Ureter (tissue), 1 donor: Measurements from ENCODE around the gene HACL1. TPM values are rescaled to one million over a fixed set of nuclear protein-coding genes. Genes with fewer than 3 reads are reported as not detected.
"Not testable (repeated sequence)": the region's sequence is repeated elsewhere in the genome, so short reads cannot be mapped to it uniquely, and the experiment has no call there.

Source experiments
- DNase-seq: peaks from one replicate; pipeline ENCODE4 v3.0.0-alpha.2; 2020; ENCODE audit warnings: low spot score
- total RNA-seq: library from RNA; stranded (reverse); gene quantifications from one replicate; pipeline ENCODE4 v1.2.4, GENCODE V29; 2023
- donor health status: DM: yes; HTN: yes; CAD: no.

HACL1 gene
- total RNA-seq, 1 donor from 2014 or later = 35.0 TPM

DNA sequence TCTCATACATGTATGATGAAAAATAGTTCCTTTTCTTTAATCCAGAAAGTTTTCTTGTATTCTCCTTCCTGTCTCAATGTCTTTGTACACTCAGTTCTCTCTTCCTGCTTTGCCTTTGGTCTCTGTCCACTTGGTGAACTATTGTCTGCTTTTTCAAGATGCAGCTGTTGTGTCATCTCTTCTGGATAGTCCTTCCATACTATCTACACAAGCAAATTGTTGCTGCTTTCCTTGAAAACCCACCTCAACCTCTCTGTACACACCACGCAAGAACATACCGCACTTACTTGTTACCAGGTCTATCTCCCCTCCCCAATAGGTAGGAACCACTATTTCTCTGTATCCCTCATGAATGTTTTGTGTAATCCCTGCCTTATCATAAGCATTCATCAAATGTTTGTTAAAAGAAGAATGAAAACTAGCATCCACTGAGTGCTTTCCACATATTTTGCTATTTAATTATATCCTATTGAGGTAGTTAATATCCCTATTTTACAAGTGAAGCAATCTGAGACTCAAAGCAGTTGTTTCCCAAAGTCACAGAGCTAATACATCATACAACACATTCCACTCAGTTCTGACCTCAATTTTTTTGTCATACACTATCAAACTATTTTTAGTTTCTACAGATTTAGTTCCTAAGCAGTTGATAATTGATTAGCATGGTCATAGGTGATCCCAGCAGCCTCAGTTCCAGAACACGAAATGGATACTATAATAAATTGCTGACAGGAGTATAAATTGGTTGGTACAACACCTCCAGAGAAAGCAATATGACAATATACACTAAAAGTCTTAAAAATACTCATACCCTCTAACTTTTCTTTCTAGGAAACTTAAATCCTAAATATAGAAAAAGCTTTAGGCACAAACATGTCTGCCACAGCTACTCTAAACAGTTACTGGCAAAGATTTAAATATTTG lies 19.6 kb downstream of the HACL1 start:
- no peak for DNase-seq

DNA sequence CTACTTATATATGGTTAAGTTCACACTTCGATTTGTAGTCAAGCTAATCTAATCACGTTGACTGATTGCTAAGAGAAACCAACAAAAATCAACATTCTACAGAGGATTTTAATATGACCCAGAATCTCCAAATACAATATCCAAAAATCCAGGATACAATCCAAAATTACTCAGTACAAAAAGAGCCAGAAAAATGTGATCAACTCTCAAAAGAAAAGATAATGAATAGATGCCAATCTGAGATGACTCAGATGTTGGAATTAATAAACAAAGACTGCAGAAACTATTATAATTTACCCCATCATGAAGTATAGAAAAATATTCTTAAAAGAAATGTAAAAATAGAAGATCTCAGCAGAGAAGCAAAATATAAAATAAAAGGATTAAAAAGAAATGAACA lies 22.3 kb downstream of the HACL1 start:
- DNase-seq = no peak

DNA sequence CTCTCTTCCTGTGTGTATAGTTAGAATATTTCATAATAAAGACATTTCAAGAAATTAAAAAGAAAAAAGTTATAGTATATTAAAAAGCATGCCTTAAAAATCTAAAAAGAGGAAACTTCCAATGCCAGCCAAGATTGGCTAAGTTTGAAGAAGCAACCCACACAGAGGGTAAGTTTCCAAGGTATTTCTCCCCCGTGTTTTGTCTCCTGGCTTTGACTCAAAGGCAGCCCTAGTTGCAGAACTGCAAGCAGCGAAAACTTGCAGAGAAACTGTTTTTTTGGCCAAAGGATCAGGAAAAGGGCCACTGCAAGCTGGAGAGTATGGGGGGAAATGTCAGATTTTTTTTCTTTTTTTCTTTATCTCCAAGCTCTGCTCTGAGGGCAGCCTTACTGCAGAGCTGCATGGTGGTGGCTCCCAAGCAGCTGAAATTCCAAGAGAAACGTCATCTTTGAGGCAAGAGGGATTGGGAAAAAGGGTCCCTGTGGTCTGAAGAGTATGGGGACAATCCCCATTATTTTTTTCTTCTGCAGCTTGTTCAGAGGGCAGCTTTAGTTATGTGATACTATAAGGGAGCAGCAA lies 23.0 kb downstream of the HACL1 start:
- DNase-seq = no peak

DNA sequence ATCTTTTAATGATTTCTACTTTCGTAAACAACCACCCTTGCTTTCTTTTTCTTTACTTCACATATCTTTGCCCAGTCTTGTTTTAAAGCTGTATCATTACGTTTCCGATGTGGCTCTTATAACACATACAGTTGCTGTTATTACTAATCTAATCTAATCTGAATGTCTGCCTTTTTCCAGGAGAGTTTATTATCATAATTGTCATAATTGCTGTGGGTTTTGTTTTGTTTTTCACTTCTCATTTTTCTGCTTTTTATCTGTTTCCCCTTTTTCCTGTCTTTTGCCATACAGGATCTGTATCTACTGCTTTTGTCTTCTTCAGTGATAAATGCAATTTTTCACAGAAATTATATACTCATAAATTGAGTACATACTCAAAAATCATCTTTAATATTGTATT lies 24.9 kb downstream of the HACL1 start:
- DNase-seq = no peak

DNA sequence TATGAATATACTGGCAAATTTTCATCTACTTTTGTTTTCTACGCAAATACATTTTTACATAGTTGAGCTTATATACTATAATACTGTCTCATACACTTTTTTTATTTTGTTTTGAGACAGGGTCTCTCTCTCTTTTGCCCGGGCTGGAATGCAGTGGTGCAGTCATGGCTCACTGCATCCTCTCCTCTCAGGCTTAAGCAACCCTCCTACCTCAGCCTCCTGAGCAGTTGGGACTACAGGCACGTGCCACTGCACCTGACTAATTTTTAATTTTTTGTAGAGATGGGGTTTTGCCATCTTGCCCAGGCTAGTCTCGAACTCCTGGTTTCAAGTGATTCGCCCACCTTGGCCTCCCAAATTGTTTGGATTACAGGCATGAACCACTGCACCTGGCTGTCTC lies 25.9 kb downstream of the HACL1 start:
- DNase-seq = no peak

DNA sequence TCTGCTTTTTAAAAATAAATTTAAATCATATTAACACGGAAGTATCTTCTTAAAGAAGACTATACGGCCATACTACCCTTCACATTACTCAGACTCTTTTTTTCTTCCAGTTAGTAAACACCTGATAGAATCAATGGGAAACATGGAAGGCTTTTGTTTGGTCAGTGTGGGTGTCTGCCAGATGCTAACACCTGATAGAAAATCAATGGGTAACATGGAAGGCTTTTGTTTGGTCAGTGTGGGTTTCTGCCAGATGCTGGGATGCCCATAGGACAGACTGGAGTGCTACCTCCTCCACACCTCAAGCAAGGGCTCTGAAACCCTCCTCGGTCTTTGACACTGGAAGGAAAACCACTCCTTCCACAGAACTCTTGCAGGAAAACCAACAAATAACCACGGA lies 29.2 kb downstream of the HACL1 start:
- DNase-seq = no peak

DNA sequence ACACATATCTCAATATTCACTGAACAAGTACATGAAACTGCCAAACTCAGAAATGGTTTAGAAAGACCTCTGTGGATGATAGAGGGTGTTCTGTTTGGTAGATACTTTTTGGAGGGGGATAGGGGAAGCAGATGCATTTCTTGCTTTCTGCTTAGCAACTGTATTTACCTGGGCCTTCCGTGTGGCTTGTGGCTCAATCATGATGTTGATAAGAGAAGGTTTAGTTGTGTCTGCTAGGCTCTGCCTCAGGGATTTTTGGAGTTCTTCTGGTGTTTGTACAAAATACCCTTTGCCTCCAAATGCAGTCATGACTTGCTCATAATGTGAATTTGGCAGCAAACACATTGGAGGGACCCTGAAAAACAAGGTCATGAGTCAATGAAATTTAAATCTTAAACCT lies 38.2 kb downstream of the HACL1 start:
- DNase-seq = no peak

DNA sequence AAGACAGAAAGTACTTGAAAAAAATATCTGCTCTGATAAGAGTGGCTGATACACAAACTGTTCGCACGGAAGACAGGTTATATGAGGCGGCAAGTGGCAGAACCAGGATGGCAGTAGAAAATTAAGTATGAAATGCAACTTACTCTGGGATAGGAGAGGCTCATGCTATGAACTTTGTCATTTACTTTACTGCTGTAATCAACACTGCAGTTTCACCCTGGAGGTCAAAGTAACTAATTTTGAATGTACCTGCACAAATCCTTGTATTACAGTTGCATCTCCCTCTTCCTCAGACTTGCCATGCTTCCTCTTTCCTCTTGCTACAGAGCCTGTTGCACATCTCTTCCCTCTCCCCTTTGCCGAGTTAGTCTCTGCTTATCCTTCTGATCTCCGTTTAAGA lies 38.8 kb downstream of the HACL1 start:
- no peak for DNase-seq

DNA sequence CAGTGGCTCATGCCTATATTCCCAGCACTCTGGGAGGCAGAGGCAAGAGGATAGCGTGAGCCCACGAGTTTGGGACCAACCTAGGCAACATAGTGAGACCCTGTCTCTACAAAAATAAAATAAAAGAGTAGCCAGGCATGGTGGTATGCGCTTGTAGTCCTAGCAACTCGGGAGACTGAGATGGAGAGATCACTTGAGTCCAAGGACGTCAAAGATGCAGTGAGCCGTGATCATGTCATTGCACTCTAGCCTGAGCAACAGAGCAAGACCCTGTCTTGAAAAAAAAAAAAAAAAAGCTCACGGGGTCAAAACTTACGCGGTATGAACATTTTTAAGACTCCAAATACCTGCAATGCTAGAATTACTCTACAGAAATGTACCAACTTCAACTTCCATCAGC lies 42.8 kb downstream of the HACL1 start:
- DNase-seq = no peak

DNA sequence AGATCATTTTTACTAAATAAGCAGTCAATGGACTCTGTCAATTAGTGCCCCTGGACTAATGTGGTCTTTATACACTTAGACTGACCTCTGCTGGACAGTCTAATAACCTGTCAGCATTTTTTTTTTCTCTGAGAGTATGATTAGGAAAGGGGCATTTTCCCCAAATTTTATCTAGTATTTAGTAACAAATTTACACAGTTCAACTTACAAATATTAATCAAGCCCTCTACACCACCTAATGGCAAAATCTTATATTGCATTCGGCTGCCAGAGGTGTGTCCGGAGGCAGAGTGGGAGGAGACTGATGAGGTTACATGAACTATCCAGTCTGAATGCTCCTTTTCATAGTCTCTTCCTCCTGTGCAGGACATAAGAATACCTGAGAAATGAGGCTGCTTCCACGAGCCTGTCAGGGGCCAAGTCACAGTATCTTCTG lies 43.8 kb downstream of the HACL1 start:
- DNase-seq = peak; percentile 71

DNA sequence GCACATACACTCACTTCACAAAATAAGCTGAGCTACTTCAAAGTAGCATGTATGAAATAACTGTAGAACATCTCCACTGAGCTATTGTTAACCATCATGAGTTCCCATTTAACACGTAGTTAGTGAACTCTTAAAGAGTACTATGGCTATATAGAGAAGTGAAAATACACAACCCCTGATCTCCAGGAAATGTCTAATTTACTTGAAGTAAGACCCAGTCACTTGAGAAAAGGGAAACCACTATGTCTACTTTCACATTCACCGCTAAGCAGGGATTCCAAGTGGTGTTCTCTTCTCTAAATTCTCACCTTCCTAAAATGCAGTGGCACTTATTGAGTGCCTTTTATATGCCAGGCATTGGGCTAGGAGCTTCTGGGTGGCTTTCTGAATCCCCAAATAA lies 44.9 kb downstream of the HACL1 start:
- no peak for DNase-seq

DNA sequence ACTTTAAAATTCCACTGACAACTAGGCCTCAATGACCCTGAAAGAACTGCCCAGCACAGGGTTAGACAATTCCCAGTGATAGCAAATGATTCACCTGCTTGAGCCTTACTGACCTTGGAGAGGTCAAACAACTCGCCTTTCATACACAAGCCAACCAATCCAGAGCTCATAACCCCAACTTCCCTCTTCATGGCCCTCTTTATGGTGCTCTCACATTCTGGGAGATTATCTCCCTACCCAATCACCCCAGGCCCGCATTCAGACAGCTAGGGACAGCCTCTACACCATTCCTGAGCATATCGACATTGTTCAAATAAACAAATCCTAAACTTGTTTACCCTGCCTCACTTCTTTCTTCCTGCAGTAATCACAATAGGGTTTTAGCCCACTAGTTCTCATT lies 47.6 kb downstream of the HACL1 start:
- DNase-seq = no peak

DNA sequence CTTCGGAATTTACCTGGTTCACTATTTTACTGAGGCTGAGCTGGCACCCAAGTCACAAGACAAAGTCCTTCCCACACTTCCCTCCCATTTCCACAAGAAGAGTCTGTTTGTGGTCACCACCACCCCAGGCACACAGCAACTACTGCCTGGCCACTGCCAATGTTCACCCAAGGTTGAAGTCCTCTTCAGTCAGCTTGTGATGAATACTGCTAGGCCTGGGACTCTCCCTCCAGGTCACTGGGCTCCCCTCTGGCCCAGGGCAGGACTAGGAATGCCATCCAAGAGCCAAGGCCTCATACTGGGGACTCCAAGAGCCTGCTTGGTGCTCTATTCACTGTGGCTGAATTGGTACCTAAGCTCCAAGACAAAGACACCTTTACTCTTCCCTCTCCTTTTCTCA lies 49.5 kb downstream of the HACL1 start:
- no peak for DNase-seq

DNA sequence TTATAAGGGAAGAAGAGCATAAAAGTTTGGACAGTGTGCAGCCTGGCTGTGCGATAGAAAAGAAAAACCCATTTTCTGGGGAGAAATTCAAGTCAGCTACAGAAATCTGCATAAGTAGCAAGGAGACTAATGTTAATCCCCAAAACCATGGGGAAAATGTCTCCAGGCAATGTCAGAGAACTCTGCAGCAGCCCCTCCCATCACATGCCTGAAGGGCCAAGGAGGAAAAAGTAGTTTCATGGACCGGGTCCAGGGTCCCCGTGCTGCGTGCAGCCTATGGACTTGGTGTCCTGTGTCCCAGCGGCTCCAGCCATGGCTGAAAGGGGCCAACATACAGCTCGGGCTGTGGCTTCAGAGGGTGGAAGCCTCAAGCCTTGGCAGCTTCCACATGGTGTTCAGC lies 51.5 kb downstream of the HACL1 start:
- DNase-seq = no peak

DNA sequence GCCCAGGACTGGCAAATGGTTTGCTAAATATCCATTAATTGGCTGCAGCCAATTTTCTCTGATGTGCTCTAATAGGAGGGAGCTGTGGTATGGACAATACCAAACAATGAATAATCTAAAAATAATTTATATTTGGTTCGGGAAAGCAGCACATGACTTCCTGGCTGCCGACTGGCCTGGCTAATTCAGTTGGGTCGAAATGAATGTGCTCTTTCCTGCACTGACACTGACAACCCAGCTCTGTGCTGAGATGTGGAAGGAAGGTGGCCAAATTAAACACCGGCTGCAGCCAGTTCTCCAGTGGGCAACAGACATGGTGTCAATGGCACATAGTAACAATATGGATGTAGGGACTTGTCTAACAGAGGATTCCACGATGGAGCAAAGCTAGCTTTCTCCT lies 58.8 kb downstream of the HACL1 start:
- DNase-seq = no peak

DNA sequence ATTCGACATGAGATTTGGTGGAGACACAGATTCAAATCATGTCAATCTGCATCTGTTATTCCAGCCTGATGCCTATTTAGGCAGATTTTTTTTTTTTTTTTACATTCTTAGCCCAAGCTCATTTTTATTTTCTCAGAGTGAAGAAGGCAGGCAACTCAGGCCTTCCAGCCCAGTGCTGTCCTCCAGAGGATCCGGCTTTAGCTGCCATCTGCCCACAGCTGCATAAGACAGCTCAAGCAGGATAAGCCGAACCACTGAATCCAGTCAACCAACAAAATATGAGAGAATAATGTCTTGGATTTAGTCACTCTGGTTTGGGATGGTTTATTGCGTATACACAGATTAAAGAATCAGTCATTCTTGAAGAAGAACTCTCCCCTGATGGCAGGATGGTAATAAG lies 60.0 kb downstream of the HACL1 start:
- no peak for DNase-seq

DNA sequence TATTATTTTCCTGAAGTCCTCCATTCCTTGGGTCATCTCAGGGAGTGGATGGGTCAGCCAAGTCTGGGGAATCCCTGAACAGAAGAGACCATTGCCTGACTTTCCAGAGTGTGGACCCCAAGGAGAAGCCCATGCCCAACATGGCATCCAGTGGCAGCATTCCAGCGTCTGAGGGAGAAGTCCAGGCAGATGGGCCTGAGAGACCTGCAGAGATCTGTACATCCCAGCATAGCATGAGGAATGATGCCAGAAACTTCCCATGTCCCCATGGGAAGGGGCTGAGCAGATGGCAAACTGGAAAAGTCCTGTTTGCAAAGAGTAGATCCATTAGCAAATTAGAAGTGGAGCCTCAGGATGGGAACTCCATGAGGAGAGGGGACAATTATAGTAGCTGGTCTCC lies 62.3 kb downstream of the HACL1 start:
- no peak for DNase-seq

DNA sequence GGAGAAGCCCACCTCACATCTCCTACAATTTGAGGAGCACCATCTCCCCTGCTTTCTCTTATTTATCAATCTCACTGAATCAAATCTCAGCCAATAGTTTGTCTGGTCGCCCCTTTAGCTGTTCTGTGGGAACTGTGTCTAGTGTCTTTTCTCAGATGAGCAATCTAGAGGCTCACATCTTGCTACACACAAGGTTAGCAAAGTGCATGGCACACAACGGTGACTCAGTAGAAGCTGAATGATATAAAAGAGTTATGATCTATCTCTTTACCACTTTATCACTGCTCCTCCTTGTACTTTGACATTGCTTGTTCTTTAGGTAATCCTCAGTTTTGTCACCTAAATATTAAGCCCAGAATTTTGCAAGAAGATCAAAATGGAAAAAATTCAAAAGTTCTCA lies 63.0 kb downstream of the HACL1 start:
- no peak for DNase-seq

DNA sequence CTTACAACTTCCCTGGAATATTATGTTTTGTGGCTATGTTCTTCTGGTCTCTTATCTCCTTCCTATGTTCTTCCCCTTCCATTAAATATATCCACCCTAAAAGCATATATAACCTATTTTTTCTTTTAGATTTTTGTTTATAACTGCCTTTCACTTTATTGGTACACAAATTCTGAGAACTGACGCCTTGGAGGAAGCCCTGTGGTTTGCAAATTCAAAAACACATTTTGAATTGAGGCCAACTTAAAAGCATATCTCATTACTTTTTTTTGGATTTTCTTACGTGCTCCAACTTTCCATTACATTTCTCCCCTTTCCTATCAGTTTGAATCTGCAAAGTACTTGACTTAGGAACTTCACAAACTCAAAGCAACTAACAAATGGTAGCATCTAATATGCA lies 64.5 kb downstream of the HACL1 start:
- DNase-seq = no peak

DNA sequence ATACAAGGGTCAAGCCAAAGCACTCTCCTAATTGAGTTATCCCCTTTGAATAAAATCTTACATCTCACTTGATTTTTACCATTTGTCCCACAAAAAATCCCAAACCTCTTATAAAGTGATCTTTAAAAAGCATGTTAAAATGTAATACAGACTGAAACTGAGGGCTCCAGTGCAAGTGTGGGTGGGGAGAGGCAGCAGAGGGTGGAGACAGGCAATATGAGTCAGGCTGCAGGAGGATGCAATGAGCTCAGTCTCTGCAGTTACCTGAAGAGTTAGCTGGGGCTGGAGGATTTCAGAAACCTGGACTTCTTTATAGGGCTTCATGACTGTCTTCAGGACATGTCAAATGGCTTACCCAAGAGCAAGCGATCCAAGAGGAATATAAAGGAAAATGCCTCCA lies 65.6 kb downstream of the HACL1 start:
- no peak for DNase-seq

DNA sequence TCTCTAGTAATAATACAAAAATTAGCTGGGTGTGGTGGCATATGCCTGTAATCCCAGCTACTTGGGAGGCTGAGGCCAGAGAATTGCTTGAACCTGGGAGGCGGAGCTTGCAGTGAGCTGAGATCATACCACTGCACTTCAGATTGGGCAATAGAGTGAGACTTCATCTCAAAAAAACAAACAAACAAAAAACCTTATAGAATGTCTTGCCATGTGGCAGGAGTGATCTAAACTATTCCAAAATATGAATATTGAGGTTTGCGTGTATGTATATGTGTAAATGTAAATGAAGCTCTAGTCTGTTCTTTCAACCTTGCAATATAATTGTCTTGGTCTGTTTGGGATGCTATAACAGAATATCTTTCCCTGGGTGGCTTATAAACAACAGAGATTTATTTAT lies 68.8 kb downstream of the HACL1 start:
- DNase-seq = not testable (repeated sequence)

DNA sequence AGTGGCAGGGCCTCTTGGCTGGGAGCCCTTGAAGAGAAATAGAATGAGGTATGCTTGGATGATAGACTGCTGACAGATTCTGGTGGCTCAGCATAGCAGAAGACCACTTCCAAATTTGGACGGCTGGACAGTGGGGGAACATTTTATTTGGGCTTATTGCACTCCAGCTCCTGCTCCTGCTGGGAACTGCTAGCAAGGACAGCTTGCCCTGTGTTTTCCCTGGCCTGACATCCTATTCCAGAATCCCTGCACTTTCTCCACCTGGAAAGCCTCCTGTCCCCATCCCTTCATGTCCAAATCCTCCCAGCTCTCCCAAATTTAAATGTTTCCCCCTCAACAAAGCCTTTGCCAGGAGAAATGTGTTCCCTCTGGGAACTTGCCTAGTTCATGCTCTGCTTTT lies 70.0 kb downstream of the HACL1 start:
- no peak for DNase-seq

DNA sequence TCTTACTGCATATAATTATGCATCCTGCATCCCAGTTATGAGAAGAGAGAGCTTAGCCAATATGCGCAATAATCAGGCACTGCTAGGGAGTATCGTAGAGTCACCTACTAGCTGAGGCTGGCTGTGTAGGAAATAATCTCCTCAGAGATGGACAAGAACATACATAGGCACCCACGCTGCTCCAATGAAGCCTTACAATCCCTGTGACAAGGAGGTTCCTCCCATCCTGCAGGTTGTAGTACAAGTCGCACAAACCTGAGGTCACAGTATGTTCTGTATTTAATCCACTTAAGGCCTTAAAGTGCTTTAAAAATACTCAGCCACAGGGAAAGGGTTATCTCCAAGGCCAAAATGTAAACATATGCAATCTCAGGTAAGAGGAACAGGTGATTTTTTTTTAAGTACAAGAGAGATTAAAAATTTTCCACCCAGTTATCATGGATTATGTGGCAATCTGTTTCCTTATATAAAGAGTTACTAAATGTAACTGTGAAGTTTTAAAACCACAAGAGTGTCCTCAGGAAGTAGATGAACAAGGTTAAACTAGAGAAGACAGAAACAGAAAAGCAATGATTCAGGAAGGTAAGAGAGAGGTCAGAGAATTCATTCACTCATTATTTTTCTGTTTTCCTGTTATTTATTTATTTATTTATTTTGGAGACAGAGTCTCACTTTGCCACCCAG lies 72.4 kb downstream of the HACL1 start:
- DNase-seq = no peak
